GM12891 (cell line): ENCODE data around the gene EIF4G3.

Source experiments
- POLR2A ChIP-seq: IDR thresholded peaks from 2 replicates; pipeline ENCODE4 v1.6.1; 2011; ENCODE audit warnings: low read depth, low read length, control low read depth
- POLR2AphosphoS5 ChIP-seq: IDR thresholded peaks from 2 replicates; pipeline ENCODE4 v1.6.1; 2011; ENCODE audit warnings: low read depth, low read length, control low read depth
- POU2F2 ChIP-seq: IDR thresholded peaks from 2 replicates; pipeline ENCODE4 v1.6.1; 2011; ENCODE audit warnings: low read depth, mild to moderate bottlenecking, control low read depth, low read length, moderate library complexity
- SPI1 ChIP-seq: IDR thresholded peaks from 2 replicates; pipeline ENCODE4 v1.6.1; 2011; ENCODE audit warnings: low read depth, low read length, control low read depth
- TAF1 ChIP-seq: IDR thresholded peaks from 2 replicates; pipeline ENCODE4 v1.6.1; 2011; ENCODE audit warnings: low read depth, low read length, control low read depth

DNA sequence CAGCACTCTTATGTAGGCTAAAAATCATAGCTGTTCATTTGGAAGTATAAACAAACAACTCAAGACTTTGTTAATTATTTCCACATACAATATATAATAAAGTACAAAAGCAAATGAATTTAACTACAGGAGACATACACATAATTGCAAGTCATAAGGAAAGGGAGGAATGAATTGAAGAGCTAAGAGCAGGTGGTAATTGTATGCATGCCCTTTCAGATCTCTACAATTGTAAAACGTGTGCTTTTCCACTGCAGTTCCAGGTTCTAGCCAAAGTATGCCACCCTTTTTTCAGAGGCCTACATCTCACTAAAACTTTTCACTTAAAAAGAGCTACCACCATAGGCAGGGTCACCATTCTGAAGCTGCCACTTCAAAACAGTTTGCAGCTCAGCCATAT lies 346.8 kb downstream of the EIF4G3 start:
- TF ChIP-seq POLR2A (no peak), TAF1 (no peak), POLR2AphosphoS5 (no peak), SPI1 (no peak), POU2F2 (no peak)
